Glomerular endothelial cell (primary cell): ENCODE measurements around the gene PIM1. TPM values are rescaled to one million over a fixed set of nuclear protein-coding genes. Genes with fewer than 3 reads are reported as not detected.

Experiments
- DNase-seq: peaks from one replicate; pipeline ENCODE4 v3.0.0-alpha.2; 2011; ENCODE audit warnings: low read depth, low spot score; ENCODE audit errors: extremely low read depth
- total RNA-seq: library from RNA; depleted of rRNA; stranded (reverse); fragments of >200 nt; gene quantifications from 2 replicates; pipeline ENCODE4 v1.2.3, GENCODE V29; 2015

Gene PIM1
- total RNA-seq, 1 donor from 2014 or later, result 3.6 TPM

DNA sequence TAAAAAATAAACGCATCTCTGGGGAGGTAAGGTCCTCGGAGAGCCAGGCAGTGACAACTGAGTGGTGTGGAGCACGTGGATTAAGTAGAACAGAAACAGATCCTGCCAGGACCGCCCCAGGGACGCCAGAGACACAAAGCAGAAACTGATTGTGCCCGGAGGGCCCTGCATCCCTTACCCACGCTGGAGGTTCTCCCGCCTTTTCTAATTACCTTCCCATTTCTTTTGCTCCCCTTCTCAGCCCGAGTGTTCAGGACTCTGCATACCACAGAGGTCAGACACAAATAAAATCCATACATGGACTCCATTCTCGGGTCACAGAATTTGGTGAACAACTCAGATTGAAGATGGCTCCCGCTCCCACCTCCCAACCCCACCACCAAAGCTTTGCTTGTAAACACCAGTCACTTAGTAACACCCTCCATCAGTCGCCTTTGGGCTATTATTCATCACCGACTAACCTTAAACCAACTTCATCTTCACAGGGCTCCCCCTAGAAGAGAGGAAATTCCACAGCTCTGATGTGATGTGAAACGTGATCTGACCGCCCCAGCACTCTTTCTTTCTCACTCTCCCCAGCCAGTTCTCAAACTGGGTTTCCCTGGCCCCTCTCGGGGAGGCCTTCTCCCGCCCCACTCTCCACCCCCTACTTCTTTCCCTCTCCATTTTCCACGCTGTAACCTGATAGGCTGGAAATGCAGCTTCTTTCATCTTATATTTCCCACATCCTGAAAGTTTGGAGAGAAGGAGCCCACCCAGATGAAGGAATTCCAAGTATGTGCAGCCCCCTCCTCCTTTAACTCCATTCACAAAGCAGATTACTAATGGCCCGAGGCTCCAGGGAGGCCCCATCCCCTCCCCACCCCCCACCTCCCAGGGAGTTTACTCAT, 32.5 kb upstream of the PIM1 start:
- peak; percentile 91 for DNase-seq

DNA sequence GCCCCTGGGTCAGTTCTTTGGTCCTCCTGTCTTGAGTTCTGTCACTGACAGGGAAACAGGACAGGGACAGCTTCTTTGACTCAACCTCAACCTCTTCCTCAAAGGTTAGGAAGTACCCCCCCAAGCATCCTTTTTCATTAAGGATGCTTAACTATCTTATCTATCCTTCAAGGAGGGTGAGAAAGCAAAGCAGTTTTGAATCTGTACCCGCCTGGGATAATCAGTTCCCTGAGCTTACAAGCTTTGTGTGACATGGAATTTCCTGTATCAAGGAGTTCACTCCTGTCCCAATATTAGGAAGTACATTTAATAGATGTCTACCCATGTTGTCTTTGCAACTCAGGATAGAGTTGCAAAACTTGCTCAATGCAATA, 31.1 kb upstream of the PIM1 start:
- DNase-seq, result no peak

DNA sequence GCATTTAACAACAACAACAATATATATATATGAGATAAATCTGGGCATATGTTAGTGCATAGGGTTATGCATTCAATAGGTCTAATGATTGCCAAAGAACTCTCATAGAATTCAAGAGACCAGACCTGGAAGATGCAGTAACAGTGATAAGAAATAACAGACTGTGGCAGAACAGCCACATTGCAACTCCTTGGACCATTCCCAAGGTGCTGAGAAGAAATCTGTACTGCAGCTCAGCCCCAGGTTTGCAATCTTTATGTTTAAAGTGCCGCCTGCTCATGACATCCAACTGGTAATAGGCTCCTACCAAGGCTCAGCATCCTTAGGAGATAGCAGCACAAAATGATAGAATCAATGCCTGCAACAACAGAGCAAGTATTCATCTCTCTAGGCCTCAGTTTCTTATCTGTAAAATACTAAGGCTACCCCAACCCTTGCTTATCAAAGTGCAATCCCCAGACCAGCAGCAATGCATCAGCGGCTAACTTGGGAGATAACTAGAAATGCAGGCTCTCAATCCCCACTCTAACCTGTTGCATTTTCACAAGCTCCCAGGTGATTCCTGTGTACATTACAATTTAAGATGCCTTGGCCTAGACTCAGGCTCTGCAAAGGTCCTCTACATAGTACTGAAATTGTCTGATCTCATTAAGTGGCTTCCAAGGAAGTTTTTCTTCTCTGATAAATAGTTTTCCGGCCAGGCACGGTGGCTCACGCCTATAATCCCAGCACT, 30.6 kb upstream of the PIM1 start:
- DNase-seq, result no peak

DNA sequence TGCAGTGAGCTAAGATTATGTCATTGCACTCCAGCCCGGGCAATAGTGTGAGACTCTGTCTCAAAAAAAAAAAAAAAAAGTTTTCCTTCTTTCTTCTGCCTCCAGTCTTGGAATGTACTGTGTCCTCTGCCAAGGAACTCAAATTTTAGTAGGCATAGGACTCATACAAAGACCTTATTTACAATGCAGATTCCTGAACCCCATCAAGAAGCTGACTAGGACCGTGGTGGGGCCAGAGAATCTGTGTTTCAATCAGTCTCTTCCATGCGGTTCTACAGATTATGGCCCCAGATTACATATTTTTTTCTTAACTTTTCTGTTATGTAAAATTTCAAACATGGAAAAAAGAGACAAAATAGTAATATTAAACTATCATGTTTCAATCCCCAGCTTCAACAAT, 29.8 kb upstream of the PIM1 start:
- no peak for DNase-seq

DNA sequence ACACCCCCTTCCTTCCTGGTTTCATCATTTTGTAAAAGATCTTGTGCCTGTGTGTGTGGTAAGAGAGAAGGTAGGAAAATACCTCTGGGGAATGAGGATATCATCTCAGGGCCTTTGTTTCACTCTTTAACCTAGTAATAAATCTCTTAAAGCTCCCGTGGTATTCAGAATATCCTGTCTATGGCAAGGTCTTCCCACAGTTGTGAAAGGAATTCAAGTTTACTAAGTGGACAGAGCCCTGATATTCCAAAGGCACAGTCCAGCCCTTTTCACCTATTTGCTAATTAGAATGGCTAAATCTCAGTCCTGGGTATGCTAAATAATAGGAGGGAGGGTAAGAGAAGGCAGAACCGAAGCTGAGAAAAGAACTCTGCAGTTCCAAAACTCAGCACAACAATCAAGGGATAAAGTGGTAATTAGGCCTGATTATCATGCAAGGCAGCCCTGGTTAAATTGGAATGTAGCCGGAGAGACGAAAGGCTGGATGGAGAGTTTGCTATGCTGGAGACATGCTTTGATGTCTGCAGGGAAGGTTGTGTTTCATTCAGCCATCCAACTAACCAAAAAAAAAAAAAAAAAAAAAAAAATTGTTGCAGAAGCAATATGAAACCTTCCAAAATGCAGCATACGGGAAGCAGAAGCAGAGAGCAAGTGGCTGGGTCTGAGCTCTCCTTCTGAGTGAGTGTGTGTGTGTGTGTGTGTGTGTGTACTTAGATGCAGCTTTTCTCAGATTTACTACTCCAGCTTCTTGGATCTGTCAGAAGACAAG, 28.5 kb upstream of the PIM1 start:
- DNase-seq, result no peak

DNA sequence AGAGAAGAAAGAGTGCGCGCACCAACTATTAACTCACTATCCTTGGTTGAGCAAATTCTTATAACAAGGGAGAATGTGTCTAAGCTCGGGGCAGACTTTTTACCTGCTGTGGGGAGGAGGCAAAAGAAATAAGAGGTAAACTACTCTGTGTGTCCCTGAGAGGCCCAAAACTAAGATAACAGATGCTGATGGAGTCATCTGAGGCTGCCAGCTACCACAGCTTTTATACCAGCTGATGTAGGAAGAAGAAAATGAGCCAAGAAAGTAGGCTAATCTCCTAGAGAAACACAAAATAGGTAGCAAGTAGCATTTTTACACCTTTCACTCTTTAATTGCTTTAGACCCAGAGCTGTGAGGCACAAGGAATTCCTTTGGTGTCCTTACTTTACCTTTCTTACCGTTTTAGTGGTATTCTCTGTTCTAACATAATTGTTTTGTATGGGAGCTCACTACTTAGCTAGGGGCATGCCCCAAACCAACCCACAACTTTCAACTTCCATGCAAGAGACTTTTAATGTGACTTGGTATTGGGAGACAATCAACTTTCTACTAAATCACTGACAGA, 27.8 kb upstream of the PIM1 start:
- no peak for DNase-seq

DNA sequence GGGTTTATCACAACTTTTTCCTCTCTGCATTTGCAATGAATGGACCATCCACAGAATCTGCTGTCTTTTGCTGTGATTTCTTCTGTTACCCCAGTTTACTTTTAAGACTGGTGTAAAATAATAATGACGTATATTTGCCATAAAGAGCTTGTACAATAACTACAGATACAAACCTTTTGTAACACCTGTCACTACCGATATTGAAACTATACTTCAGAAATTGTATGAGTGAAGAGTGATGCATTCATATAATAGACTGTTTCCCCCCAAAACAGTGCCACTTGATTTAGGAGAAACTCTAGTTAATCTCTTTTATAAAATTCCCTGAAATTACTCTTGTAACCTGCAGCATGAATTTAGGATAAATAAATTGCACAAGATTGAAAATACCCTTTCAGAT, 26.4 kb upstream of the PIM1 start:
- no peak for DNase-seq

DNA sequence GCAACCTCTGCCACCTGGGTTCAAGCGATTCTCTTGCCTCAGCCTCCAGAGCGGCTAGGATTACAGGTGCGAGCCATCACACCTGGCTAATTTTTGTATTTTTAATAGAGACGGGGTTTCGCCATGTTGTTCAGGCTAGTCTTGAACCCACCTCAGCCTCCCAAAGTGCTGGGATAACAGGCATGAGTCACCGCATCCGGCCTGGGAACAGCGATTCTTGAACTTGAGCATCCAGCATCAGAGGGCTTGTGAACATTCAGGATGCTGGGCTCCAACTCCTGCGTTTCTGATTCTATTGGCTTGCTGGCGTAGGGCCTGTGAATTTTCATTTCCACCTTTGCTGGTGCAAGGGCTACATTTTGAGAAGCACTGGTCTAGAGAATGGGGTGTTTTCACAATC, 24.5 kb upstream of the PIM1 start:
- no peak for DNase-seq

DNA sequence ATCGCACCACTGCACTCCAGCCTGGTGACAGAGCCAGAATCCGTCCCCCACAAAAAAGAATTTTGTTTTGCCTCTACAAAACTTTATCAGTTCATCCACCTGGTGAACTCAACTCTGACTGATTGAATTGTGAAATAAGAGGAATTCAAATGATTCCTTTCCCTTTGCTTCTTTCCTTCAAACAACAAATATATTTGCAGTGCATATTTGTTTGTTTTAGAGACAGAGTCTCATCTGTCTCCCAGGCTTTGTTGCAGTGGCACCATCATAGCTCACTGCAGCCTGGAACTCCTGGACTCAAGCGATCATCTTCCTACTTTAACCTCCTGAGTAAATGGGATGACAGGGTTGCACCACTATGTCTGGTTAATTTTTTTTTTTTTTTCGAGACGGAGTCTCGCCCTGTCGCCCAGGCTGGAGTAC, 23.2 kb upstream of the PIM1 start:
- no peak for DNase-seq

DNA sequence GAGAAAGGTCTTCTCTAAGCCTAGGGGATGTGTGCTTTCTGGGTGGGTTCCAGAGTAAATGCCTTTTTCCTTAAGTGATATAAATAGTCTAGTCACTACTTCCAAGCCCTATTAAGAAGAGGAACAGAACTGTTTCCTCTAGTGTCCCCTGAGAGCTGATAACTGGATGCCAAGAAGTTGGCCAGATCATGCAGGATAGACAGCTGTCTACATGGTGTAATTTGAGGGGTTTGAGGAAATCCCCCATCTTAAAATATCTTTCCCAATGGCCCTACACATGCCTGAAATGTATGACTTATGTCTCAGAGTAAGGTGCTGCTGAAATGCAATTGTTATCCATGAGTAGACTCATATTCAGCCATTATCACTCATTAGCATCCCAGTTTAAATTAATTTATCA, 20.2 kb upstream of the PIM1 start:
- no peak for DNase-seq

DNA sequence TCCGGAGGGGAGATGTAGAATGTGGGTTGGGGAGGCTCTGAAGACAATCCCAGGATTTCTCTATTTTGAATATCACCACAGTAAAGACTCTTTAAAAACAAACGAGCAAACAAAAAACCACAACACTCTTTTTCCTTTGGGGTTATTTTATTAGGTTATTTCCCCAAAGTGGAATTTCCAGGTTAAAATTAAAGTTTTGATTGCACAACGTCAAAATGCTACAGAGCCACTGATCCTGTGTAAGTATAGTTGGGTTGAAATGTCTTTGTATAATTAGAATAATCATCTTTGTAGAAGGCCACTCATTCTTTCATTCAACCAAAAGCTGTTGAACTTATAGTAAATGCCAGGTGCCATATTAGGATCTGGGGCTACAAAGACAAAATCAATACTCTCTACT, 19.6 kb upstream of the PIM1 start:
- no peak for DNase-seq

DNA sequence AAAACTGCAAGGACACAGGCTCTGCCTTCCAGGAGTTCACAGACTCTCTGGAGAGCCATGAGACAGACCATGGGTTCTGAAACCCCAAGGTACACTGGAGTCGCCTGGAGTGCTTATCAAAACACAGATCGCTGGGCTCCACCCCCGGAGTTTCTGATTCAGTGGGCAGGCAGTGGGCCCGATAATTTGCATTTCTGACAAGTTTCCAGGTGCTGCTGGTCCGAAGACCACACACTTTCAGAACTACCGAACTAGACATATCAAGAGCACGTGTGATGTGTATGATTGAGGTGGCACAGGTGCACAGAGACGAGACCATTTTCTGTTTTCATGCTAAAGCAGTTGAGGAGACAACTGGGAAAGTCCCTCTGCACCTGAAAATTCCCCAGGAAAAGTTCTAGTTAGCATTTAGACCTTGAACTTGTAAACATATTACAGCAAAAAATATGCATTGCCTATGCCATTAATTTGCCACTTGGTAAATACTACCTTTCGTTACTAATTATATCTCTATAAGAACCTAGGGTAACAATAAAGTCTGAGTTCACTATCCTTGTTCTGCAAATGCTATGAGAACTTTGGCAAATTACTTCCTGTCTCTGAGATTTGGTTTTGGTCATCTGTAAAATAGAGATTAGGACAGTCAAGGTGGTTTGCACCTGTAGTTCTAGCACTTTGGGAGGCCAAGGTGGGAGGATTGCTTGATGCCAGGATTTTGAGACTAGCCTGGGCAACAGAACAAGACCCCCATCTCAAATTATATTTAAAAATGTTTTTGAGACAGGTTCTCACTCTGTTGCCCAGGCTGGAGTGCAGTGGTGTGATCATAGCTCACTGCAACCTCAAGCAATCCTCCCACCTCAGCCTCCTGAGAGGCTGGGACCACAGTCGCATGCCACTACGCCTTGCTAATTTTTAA, 14.3 kb upstream of the PIM1 start:
- no peak for DNase-seq

DNA sequence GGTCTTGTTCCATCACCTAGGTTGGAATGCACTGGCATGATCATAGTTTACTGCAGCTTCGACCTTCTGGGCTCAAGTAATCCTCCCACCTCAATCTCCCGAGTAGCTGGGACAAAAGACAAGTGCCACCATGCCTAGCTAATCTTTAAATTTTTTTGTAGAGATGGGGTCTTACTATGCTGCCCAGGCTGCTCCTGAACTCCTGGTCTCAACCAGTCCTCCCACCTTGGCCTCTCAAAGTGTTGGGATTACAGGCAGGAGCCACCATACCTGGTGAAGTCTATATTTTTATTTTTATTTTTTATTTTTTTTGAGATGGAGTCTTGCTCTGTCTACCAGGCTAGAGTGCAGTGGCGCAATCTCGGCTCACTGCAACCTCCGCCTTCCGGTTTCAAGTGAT, 11.4 kb upstream of the PIM1 start:
- DNase-seq, result no peak

DNA sequence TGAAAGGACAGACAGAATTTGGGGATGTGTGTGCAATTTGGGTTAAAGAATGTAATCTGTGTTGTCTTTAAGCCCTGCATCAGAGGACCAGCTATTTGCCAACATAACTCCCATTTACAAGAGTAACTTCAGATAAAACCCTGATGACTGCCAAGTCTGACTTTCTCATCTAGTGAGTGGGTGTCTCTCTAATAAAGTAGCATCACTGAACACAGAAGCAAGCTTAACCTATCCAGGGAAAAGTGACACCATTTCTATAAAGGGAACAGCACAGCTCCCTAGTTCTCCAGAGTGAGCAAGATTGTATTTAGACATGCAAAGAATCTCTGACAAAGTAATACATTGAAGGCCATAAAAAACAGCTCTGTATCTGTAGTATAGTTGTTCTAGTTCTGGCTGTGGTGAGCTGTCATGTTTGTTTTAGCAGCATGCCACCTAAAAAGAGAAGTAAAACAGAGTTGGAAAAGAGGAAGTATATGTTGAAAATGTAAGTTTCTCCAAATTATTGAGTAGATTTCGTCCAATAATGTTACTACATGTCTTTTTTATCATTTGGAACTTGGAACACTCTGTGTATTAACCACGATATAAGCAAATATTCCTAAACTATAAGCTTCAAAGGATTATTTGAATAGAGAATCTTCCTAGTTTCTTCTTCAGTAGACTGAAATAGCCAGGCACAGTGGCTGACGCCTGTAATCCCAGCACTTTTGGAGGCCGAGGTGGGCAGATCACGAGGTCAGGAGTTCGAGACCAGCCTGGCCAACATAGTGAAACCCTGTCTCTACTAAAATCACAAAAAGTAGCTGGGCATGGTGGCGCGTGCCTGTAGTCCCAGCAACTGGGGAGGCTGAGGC, 8.8 kb upstream of the PIM1 start:
- DNase-seq, result no peak

DNA sequence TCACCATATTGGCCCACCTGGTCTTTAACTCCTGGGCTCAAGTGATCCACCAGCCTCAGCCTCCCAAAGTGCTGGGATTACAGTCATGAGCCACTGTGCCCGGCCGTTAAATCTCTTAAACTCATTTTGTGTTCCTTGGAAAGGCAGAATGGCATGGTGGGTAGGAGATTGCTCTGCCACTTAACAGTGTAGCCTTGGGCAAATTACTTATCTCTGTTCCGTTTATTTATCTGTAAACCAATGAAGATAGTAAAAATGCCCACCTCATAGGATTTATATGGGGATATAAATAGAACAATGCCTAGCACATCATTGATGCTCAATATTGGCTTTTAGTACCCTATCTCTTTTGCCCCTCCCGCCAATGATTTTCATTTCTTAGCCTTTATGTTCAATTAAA, 7.2 kb upstream of the PIM1 start:
- no peak for DNase-seq

DNA sequence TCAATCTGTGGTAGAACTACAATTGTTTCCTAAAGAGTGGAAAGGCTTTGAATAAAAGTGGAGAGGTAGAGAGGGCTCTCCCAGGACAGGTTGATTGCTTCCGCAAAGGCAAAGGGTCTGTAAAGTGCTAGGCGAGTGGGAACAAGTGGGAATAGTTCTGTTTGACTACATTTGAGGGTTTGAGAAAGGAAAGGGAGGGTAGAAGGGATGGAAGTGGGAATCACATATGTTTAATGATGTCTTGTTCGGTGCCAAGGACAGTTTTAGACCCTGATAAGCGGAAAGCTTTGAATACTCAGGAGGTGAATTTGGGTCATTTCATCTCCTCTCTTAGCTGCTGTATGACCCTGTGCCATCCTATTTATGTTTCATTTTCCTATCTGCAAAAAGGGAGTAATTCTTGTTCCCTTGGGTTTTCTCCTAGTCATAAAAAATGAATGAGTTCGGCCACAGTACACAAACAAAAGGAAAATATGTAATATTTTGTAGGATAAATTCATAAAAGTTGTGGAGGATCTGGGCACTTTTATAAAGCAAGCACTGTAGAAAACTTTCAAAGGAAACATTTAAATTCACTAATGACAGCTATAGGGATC, 1.7 kb upstream of the PIM1 start:
- no peak for DNase-seq

DNA sequence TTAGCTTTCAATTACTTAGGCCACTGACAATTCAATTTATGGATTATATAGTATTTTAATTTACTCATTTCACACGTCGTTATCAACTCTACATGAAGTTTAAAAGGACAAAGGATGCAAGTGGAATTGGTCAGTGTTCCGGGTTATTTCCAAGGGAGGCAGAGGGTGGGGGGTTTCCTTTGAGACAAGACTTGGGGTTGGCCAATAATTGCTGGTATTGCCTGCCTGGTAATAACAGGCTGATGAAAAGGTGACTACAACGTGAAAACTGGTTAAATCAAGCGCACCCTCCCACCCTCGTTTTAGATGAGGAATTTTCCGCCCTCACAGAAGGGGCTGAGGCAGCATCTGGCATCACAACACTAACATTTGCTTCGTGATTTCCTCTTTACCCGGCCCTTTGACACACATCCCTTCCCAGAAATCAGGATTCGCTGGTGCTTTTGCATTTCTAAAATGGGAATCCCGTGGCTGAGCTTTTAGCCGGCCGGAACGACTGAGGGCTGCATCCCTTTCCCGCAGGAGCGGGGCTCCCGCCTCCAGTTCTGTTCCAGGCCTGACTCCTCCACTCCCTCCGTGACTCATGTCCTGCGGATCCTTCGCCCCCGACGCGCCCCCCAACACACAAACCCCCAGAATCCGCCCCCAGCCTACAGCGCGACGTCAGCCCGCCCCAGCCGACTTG, 999 bp upstream of the PIM1 start:
- DNase-seq, result no peak
